DOHH2 (cell line): Measurements from ENCODE around the gene AP5Z1.

Source experiments
- H3F3A ChIP-seq: fragments of 200-600 bp; sonication (generic), shearing (Covaris generic); 2 replicates; pipeline ENCODE4 v1.6.0; 2016; ENCODE audit warnings: antibody characterized with exemption, mild to moderate bottlenecking; ENCODE audit not compliant: control insufficient read depth, insufficient read depth
- H3K27ac ChIP-seq: fragments of 200-600 bp; sonication (generic); 2 replicates; pipeline ENCODE4 v1.5.1; 2014; ENCODE audit warnings: low read depth, mild to moderate bottlenecking, low read length, moderate library complexity
- H3K27me3 ChIP-seq: fragments of 200-600 bp; sonication (generic); 2 replicates; pipeline ENCODE4 v1.6.1; 2014; ENCODE audit warnings: mild to moderate bottlenecking, low read length, mixed read lengths; ENCODE audit not compliant: control insufficient read depth
- H3K36me3 ChIP-seq: fragments of 200-600 bp; sonication (generic); 2 replicates; pipeline ENCODE4 v1.6.1; 2014; ENCODE audit warnings: mild to moderate bottlenecking, low read length, moderate library complexity, mixed read lengths; ENCODE audit not compliant: control insufficient read depth
- H3K4me1 ChIP-seq: fragments of 200-600 bp; sonication (generic); 2 replicates; pipeline ENCODE4 v1.6.1; 2014; ENCODE audit warnings: mild to moderate bottlenecking, low read length, mixed read lengths; ENCODE audit not compliant: control insufficient read depth
- H3K4me2 ChIP-seq: fragments of 200-600 bp; sonication (generic); 2 replicates; pipeline ENCODE4 v1.6.0; 2014; ENCODE audit warnings: mild to moderate bottlenecking, low read length, moderate library complexity
- H3K4me3 ChIP-seq: fragments of 200-600 bp; sonication (generic); 2 replicates; pipeline ENCODE4 v1.5.1; 2014; ENCODE audit warnings: mild to moderate bottlenecking, low read length, mixed read lengths
- H3K79me2 ChIP-seq: fragments of 200-600 bp; sonication (generic); 2 replicates; pipeline ENCODE4 v1.6.1; 2014; ENCODE audit warnings: mild to moderate bottlenecking, low read length, mixed read lengths; ENCODE audit not compliant: control insufficient read depth
- H3K9me2 ChIP-seq: fragments of 200-600 bp; sonication (generic); replicated peaks from 2 replicates; pipeline ENCODE4 v1.6.1; 2014; ENCODE audit warnings: mild to moderate bottlenecking, low read length, mixed read lengths; ENCODE audit not compliant: control insufficient read depth
- H3K9me3 ChIP-seq: fragments of 200-600 bp; sonication (generic); 2 replicates; pipeline ENCODE4 v1.6.1; 2014; ENCODE audit warnings: antibody characterized with exemption, low read length, mixed read lengths; ENCODE audit not compliant: control insufficient read depth, insufficient read depth
- H4K20me1 ChIP-seq: fragments of 200-600 bp; sonication (generic); 2 replicates; pipeline ENCODE4 v1.6.0; 2014; ENCODE audit warnings: low read depth, mild to moderate bottlenecking, antibody characterized with exemption, low read length, moderate library complexity; ENCODE audit not compliant: control insufficient read depth, insufficient read depth
- CTCF ChIP-seq: fragments of 200-600 bp; sonication (generic); IDR thresholded peaks from one replicate; pipeline ENCODE4 v1.5.1; 2014; ENCODE audit warnings: antibody characterized with exemption, mild to moderate bottlenecking, low read depth, low read length; ENCODE audit not compliant: poor library complexity, severe bottlenecking
- EZH2phosphoT487 ChIP-seq: fragments of 200-600 bp; sonication (generic); IDR thresholded peaks from 2 replicates; pipeline ENCODE4 v1.6.1; 2017; ENCODE audit warnings: borderline replicate concordance, mild to moderate bottlenecking, antibody characterized with exemption, low read length, moderate library complexity, mixed read lengths

AP5Z1 gene

GRCh38 chr7:4759211-4759610, 16.2 kb upstream of the AP5Z1 start:
- no peak overlapping the region for H3K4me3 ChIP-seq
- no peaks in the 10 kb centered on the region for H3K27me3 ChIP-seq
- no peak overlapping the region for H3K27ac ChIP-seq
- H3K36me3 ChIP-seq, result peaks cover 92% of the 10 kb centered on the region
- H3K4me1 ChIP-seq, result no peaks in the 10 kb centered on the region
- no peaks in the 10 kb centered on the region for H3K9me3 ChIP-seq
- H3K79me2 ChIP-seq, result peaks cover 1% of the 10 kb centered on the region; the same call in 1 of the 2 replicates
- TF ChIP-seq EZH2phosphoT487, result no peak
- TF ChIP-seq CTCF, result no peak
- H3K4me2 ChIP-seq, result no peak overlapping the region
- H3F3A ChIP-seq, result no peaks in the 10 kb centered on the region
- H4K20me1 ChIP-seq, result 0 out of 2 replicates have a peak, but pooled peaks cover 9% of the 10 kb centered on the region
- no peaks in the 10 kb centered on the region for H3K9me2 ChIP-seq

GRCh38 chr7:4760952-4761351, 14.5 kb upstream of the AP5Z1 start:
- H3K27me3 ChIP-seq, result no peaks in the 10 kb centered on the region
- H3F3A ChIP-seq, result no peaks in the 10 kb centered on the region
- 0 out of 2 replicates have a peak, but pooled peaks cover 4% of the 10 kb centered on the region for H4K20me1 ChIP-seq
- TF ChIP-seq EZH2phosphoT487 (no peak), CTCF (no peak)
- H3K4me1 ChIP-seq, result no peaks in the 10 kb centered on the region
- no peak overlapping the region for H3K4me2 ChIP-seq
- no peak overlapping the region for H3K27ac ChIP-seq
- H3K9me2 ChIP-seq, result no peaks in the 10 kb centered on the region
- peaks cover 83% of the 10 kb centered on the region for H3K36me3 ChIP-seq
- H3K9me3 ChIP-seq, result no peaks in the 10 kb centered on the region
- no peak overlapping the region for H3K4me3 ChIP-seq
- no peaks in the 10 kb centered on the region for H3K79me2 ChIP-seq

- Histone ChIP-seq H3K79me2 (no peaks in the 10 kb centered on the region), H3K4me3 (no peak overlapping the region), H3K4me2 (no peak overlapping the region), H3K9me3 (no peaks in the 10 kb centered on the region), H4K20me1 (peaks cover 8% of the 10 kb centered on the region; the same call in 1 of the 2 replicates), H3K36me3 (peaks cover 74% of the 10 kb centered on the region), H3K27me3 (no peaks in the 10 kb centered on the region), H3K9me2 (no peaks in the 10 kb centered on the region), H3K4me1 (no peaks in the 10 kb centered on the region), H3K27ac (no peak overlapping the region), H3F3A (no peaks in the 10 kb centered on the region)
- TF ChIP-seq EZH2phosphoT487 (no peak), CTCF (no peak)
These were observed 13.0 kb upstream of the AP5Z1 start for GRCh38 chr7:4762121-4763055.
